CD4-positive, alpha-beta T cell treated with Interleukin-21 for 1 hour (primary cell): ENCODE data around the gene ITGA4.

Source experiments
- DNase-seq: peaks from one replicate; pipeline ENCODE4 v3.0.0-alpha.2; 2020

Gene ITGA4

DNA sequence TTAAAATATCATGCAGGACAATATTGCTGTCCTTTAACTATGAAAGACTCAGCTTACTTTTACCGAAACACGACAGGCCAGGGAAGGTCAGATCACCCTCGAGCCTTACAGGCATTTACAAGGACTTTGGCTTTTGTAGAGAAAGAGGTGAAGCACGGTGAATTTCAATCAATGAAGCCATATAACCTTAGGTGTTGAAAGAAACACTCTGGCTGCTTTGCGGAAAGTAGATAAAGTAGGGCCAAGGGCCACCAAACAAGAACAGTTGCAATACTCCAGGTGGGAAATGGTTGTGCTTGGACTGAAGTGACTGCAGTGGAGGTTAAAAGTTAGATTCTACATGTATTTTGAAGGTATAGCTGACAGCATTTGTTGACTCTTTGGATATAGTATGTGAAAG lies 119.2 kb downstream of the ITGA4 start:
- no peak for DNase-seq

DNA sequence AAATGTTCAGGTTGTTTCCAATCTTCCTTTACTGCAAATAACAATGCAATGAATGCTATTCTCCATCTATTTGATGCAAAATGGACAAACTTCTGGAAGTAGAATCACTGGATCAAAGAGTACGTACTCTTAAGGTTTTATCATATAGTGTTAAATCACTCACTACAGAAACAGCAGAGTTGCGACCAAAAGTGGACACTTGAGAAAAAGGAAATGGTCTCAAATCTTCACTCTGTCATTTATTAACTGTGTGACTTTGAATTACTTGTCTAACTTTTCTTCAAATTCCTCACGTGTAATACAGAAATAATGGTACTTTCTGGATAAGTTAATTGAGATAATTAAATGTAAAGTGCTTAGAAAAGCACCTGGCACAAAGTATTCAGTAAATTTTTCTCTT lies 121.6 kb downstream of the ITGA4 start:
- no peak for DNase-seq

DNA sequence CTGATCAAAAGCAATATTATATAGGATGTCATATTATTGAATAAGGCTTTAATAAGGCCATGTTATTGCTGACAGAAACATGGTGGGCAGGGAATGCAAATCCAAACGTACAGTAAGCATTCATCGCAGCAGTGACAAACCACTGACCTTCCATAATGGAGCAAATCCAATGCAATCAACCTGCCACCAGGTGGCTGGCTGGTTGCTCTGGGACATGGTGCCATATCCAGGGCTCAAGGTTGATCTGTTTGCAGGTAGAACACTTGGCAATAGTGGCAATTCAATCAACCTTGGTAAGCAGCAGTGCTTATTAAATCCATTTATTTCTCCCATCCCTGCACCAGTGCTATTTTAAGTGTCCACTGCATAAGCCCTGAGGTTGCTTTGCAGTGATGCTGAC lies 124.3 kb downstream of the ITGA4 start:
- DNase-seq, result no peak

DNA sequence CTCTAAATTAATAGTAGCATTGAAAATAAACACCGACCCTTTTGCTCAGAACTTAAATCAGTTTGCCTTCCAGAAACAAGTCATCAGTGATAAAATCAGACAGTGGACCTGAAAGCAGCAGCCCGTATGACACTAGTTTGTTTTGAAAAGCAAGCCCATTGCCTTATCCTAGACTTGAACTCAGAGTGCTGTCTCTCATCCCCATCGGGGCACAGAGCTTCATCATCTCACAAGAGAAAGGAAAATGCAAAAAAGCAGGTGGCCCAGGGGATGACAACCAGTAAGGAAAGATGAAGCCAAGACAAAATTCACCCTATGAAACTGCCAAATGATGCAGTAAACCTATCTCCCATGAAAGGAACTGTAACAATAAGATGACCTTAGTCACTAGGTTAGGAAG lies 128.5 kb downstream of the ITGA4 start:
- no peak for DNase-seq
